Measurements from ENCODE around the gene FBP1. TPM values are rescaled to one million over a fixed set of nuclear protein-coding genes. Genes with fewer than 3 reads are reported as not detected.

The FBP1 gene
- total and polyA plus RNA-seq, 7 donors: 0.24 to 1.4 (median 0.83) TPM

GRCh38 chr9:94645901-94646300 lies 6.6 kb upstream of the FBP1 start:
- intact Hi-C loops (cut with DNase I): no loop called here
- Histone ChIP-seq H3K4me1 (no peaks in the 10 kb centered on the region), H3K4me3 (no peak overlapping the region), H3K9me3 (no peaks in the 10 kb centered on the region), H3K27ac (no peak overlapping the region), H3K36me3 (ENCODE audit: insufficient read depth in 1 of 2, low read depth in 1 of 2) (no peaks in the 10 kb centered on the region), H3K27me3 (ENCODE audit: insufficient read depth in 3 of 3, low read length in 2 of 3) (no peaks in the 10 kb centered on the region)
- no peak for TF ChIP-seq CTCF (IDR thresholded peaks at IDR 0.05)
- ATAC-seq (no peak), DNase-seq (no peak)
- 39 to 65% (median 46%) methylated on average over 6 of the region's 6 CpGs for WGBS, 3 donors

GRCh38 chr9:94644543-94644942 lies 5.2 kb upstream of the FBP1 start:
- WGBS, 3 donors: 62 to 73% (median 70%) methylated on average over 5 of the region's 5 CpGs
- intact Hi-C loops (cut with DNase I): no loop called here
- no peaks in the 10 kb centered on the region for H3K36me3 ChIP-seq (ENCODE audit: insufficient read depth in 1 of 2, low read depth in 1 of 2)
- no peaks in the 10 kb centered on the region for H3K9me3 ChIP-seq
- no peak overlapping the region for H3K27ac ChIP-seq
- no peak overlapping the region for H3K4me3 ChIP-seq
- H3K27me3 ChIP-seq (ENCODE audit: insufficient read depth in 3 of 3, low read length in 2 of 3): no peaks in the 10 kb centered on the region
- TF ChIP-seq CTCF (IDR thresholded peaks at IDR 0.05): no peak
- DNase-seq: no peak
- ATAC-seq: peak in 1 of 4 donors; percentile 42
- H3K4me1 ChIP-seq: no peaks in the 10 kb centered on the region

GRCh38 chr9:94643741-94644140 lies 4.4 kb upstream of the FBP1 start:
- TF ChIP-seq CTCF (IDR thresholded peaks at IDR 0.05): no peak
- Histone ChIP-seq H3K4me3 (no peak overlapping the region), H3K36me3 (ENCODE audit: insufficient read depth in 1 of 2, low read depth in 1 of 2) (no peaks in the 10 kb centered on the region), H3K27ac (no peak overlapping the region), H3K27me3 (ENCODE audit: insufficient read depth in 3 of 3, low read length in 2 of 3) (peaks cover 0 to 7% (median 3%) of the 10 kb centered on the region in 3 donors), H3K9me3 (no peaks in the 10 kb centered on the region), H3K4me1 (peaks cover 3% of the 10 kb centered on the region)
- no peak for DNase-seq
- intact Hi-C loops (cut with DNase I): no loop called here
- 80 to 86% (median 84%) methylated on average over 4 of the region's 4 CpGs for WGBS, 3 donors
- no peak for ATAC-seq

- H3K4me3 ChIP-seq: no peak overlapping the region
- H3K36me3 ChIP-seq (ENCODE audit: insufficient read depth in 1 of 2, low read depth in 1 of 2): no peaks in the 10 kb centered on the region
- whole genome bisulfite sequencing, 3 donors: 85 to 95% (median 88%) methylated on average over 8 of the region's 8 CpGs
- H3K27ac ChIP-seq: no peak overlapping the region
- TF ChIP-seq CTCF (IDR thresholded peaks at IDR 0.05): no peak
- H3K4me1 ChIP-seq: peaks cover 3% of the 10 kb centered on the region
- intact Hi-C loops (cut with DNase I): no loop called here
- peaks cover 0 to 13% (median 5%) of the 10 kb centered on the region in 3 donors for H3K27me3 ChIP-seq (ENCODE audit: insufficient read depth in 3 of 3, low read length in 2 of 3)
- DNase-seq (no peak), ATAC-seq (no peak)
- no peaks in the 10 kb centered on the region for H3K9me3 ChIP-seq
Measured at GRCh38 chr9:94643176-94643575, 3.9 kb upstream of the FBP1 start.

- Histone ChIP-seq H3K27me3 (ENCODE audit: insufficient read depth in 3 of 3, low read length in 2 of 3) (peaks cover 0 to 18% (median 5%) of the 10 kb centered on the region in 3 donors), H3K4me3 (no peak overlapping the region), H3K4me1 (peaks cover 3% of the 10 kb centered on the region), H3K9me3 (no peaks in the 10 kb centered on the region), H3K27ac (no peak overlapping the region), H3K36me3 (ENCODE audit: insufficient read depth in 1 of 2, low read depth in 1 of 2) (no peaks in the 10 kb centered on the region)
- intact Hi-C loops (cut with DNase I): no loop called here
- no peak for DNase-seq
- no peak for ATAC-seq
- 82 to 89% (median 86%) methylated on average over 5 of the region's 5 CpGs for WGBS, 3 donors
- no peak for TF ChIP-seq CTCF (IDR thresholded peaks at IDR 0.05)
Measured at GRCh38 chr9:94642501-94642900, 3.2 kb upstream of the FBP1 start.

All from psoas muscle (tissue), 8 donors.